Hepatic stellate cell (primary cell): ENCODE measurements around the gene MEIOSIN.

Experiments used
- DNase-seq: peaks from one replicate; pipeline ENCODE4 v3.0.0; 2011; ENCODE audit warnings: low spot score

MEIOSIN gene

DNA sequence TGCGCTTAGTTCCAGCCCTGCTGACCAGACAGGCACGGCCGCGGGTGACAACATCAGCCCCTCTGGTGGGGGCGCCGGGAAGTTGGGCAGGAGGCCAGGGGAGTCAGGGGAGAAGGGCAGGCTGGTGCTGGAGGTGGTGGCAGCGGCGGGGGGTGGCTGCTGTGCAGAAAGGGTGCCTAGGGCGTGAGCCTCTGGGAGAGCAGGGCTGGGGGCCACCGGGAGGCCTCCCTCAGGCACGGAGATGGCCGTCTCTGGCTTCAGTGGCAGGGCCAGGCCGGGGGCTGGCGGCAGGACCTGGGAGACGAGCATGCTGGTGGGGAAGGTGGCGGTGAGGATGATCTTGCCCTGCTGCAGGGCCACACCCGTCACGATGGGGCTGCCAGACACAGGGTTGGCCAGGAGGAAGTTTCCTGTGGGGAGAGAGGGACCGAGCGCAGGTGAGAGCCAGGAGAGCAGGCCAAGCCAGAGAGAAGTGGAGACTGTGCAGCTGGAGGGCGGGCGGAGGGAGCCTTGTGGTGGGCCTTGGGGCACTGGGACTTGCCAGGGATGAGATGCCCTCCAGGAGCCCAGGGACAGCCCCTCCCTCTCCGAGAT lies 32.6 kb downstream of the MEIOSIN start:
- DNase-seq: no peak

GRCh38 chr19:45766296-45766868 lies 33.1 kb downstream of the MEIOSIN start:
- no peak for DNase-seq

DNA sequence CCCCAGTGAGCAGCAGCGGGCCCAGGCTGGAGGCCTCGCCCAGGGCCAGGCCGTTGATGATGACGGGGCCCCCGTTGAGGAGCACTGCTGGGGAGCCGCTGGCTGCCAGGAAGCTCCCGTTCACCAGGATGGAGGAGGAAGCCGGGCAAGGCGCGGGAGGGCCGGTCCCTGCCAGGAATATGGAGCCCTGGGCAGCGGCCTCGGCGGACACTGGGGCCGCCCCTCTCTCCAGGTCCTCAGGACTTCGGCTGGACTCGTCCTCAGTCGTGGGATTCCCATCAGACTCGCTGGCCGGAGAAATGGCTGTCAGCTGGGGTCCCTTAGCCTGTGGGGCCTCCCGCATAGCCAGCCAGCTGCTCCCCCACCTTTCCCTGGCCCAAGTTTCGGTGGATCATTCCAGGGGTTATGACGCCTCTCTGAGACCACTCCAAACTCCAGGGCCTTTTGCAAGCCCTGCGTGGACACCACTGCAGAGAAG lies 33.7 kb downstream of the MEIOSIN start:
- DNase-seq: peak; percentile 62

DNA sequence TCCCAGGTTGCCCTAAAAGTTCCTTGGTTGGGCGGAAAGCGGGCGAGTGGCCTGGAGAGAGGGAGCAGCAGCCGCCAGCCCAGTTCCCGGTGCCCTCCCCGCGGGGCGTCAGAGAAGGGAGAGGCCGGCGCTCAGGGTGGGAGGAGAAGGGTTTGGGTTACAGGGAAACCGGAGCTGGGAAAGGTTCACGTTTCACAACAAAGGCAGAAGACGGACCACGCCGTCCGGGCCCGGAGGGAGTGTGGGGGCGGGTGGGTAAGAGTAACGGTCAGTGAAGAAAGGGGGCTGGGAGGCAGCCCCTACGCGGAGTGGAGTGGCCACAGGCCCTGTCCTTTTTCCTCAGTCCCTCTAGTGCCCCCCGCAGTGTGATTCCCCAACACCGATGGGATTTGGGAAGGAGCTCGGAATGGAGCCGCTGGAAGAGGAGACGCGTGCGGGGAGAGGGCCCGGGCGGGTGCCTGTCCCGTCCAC lies 34.2 kb downstream of the MEIOSIN start:
- peak; percentile 85 for DNase-seq

GRCh38 chr19:45767881-45768654 lies 34.8 kb downstream of the MEIOSIN start:
- peak; percentile 44 for DNase-seq

- DNase-seq: peak; percentile 57
These were observed 35.4 kb downstream of the MEIOSIN start for GRCh38 chr19:45768655-45768983.

DNA sequence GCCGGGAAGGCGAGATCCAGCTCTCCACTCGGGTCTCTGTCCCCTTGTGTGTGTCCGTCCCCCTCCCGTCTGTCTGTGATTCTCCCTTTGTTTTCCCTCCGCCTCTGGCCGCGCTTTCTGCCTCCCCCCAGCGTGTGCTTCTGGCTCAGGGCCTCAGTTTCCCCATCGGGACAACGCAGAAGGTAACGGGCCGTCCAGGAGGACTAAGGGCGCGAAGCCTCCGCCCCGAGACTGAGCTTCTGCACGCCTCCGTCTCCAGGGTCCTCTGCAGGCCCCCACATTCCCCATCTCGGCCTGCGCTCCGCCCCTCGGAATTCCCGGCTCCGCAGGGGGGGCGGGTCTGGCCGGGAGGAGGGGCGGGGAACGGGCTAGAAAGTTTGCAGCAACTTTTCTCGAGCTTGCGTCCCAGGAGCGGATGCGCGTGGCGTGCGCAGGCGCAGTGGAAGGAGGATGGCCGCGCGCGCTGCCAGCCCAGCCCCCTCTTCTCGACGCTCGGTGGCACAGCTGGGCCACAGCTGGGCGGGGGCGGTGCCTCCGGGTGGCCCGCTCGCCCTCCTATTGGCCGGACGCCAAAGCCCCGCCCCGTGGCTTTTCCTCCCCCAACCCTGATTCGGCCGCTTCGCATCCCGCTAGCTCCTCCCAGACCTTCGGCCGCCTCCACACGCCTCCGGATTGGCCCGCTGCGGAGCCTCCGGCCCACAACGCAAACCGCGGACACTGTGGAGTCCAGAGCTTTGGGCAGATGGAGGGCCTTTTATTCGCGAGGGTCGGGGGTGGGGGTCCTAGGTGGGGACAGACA lies 35.9 kb downstream of the MEIOSIN start, which contains the start of gene SIX5:
SIX5 (minus strand) TSS at position 269 of the 799 bp plus-strand sequence. CDS start 408 bp downstream, outside the sequence.
- DNase-seq: peak; percentile 99

DNA sequence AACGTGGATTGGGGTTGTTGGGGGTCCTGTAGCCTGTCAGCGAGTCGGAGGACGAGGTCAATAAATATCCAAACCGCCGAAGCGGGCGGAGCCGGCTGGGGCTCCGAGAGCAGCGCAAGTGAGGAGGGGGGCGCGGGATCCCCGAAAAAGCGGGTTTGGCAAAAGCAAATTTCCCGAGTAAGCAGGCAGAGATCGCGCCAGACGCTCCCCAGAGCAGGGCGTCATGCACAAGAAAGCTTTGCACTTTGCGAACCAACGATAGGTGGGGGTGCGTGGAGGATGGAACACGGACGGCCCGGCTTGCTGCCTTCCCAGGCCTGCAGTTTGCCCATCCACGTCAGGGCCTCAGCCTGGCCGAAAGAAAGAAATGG lies 36.6 kb downstream of the MEIOSIN start:
- peak; percentile 50 for DNase-seq

GRCh38 chr19:45770192-45771101 lies 37.2 kb downstream of the MEIOSIN start:
- DNase-seq: peak; percentile 99

- no peak for DNase-seq
These were observed 38.2 kb downstream of the MEIOSIN start for GRCh38 chr19:45771311-45771933.

DNA sequence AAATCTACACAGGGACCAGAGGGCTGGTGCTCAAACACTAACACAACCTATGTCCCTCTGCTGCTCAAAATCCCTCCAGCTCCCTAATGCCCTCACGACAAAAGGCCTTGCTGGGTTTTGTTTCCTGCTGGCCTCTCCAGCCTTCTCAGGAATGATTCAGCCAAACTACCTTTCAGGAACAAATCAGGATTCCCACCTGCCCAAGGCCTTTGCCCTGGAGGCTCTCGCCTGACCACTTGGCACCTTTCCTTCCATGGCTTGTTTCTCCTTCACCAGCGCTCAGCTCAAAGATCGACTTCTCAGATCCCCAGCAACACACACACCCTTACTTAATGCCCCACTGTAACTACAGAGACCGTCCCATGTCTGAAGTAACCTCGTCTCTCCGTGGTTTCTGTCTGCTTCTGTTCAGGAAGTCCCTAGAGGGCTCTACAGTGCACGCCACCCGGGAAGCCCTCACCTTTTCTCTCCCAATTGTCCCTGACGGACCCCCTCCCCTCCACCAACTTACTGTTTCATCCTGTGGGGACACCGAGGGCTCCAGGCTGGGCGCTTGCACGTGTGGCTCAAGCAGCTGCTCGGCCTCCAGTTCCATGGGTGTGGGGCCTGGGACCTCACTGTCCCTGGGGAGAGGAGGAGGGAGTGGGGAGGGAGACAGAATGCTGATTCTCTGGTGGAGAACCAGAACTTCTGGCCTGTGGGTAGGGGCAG lies 39.0 kb downstream of the MEIOSIN start:
- no peak for DNase-seq

- DNase-seq: no peak
These were observed 39.7 kb downstream of the MEIOSIN start for GRCh38 chr19:45772912-45773311.

- DNase-seq: no peak
These were observed 40.1 kb downstream of the MEIOSIN start for GRCh38 chr19:45773384-45773783.

GRCh38 chr19:45774765-45775164 lies 41.5 kb downstream of the MEIOSIN start:
- DNase-seq: no peak

GRCh38 chr19:45777395-45777961 lies 44.2 kb downstream of the MEIOSIN start:
- DNase-seq: no peak

GRCh38 chr19:45778010-45778661 lies 44.9 kb downstream of the MEIOSIN start:
- DNase-seq: no peak

DNA sequence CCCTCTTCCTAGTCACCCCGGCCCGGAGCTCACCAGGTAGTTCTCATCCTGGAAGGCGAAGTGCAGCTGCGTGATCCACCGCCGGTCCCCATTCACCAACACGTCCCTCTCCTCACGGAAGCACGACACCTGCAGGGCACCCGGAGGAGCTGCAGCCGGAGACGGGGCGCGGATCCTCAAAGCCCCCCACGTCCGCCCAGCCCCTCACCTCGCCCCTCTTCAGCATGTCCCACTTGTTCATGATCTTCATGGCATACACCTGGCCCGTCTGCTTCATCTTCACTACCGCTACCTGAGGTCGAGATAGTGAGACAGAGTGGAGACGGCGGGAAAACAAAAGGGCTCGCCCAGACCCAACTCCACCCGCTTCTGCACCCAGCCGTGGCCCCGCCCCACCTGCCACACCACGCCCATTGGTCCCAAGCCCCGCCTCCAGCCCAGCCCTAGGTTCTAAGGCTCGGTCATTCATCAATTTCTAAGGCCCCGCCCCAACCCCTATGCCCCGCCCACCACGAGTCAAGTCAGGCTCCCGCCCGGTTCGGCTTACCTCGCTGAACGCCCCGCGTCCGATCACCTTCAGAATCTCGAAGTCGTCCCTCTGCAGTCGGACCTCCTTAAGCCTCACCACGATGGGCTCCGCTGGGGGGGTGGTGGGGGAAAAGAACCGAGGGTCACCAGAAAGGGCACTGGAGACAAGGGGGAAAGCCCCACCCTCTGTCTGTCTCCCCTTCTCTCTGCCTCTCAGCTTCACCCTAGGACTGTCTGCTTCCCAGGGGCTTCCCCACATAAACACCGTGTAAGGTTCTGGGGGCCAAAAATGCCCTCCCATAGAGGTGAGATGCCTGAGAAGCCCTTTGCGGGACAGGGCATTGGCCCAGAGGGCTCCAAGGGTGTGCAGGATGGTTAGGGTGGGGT lies 46.2 kb downstream of the MEIOSIN start:
- DNase-seq: peak; percentile 41

DNA sequence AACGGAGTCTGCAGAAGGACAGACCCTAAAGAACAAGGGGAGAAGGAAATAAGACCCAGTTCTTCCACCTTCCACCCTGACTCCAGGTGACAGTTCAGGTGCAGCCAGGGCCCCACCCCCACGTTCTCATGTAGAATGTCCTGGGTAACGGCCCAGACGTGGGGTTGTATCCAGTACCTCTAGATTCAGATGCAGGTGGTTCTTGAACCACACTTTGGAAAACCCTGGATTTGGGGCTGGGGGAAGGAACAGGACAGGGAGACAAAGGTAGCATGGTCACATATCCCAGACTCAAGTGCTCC lies 46.9 kb downstream of the MEIOSIN start:
- DNase-seq: no peak
